T47D (cell line): ENCODE results near the gene REEP3.
"Not testable (repeated sequence)": the region's sequence is repeated elsewhere in the genome, so short reads cannot be mapped to it uniquely, and the experiment has no call there.

ENCODE experiments used
- DNase-seq, 2 experiments: peaks; one replicate each; pipeline versions ENCODE4 v3.0.0 to v3.0.0-alpha.2; 2011 to 2012; ENCODE audit warnings: low read depth in 1 of 2, low spot score in 1 of 2
- JUND ChIP-seq: IDR thresholded peaks from 2 replicates; pipeline ENCODE4 v1.6.1; 2012; ENCODE audit warnings: low read depth
- in situ Hi-C: cut with HindIII; loops from 2 replicates; pipeline ENCODE4 v1.10.0; 2016; ENCODE audit warnings: low sequenced_read_pairs, low pct_unique_long_range_greater_than_20kb

Gene REEP3

GRCh38 chr10:63562857-63563256 lies 41.7 kb downstream of the REEP3 start:
- in situ Hi-C loops: no loop called here
- TF ChIP-seq JUND: no peak
- peak in 1 of 2 experiments; percentile 25 for DNase-seq

GRCh38 chr10:63563623-63564022 lies 42.4 kb downstream of the REEP3 start:
- no peak for TF ChIP-seq JUND
- no peak for DNase-seq
- in situ Hi-C loops: no loop called here

GRCh38 chr10:63564731-63565130 lies 43.5 kb downstream of the REEP3 start:
- in situ Hi-C loops, DNase-seq: not testable (repeated sequence)

GRCh38 chr10:63573068-63573697 lies 52.0 kb downstream of the REEP3 start:
- TF ChIP-seq JUND: no peak
- no peak for DNase-seq
- in situ Hi-C loops: no loop called here

GRCh38 chr10:63574011-63574410 lies 52.8 kb downstream of the REEP3 start:
- no peak for DNase-seq
- in situ Hi-C loops: no loop called here
- no peak for TF ChIP-seq JUND

GRCh38 chr10:63576501-63576900 lies 55.3 kb downstream of the REEP3 start:
- TF ChIP-seq JUND: no peak
- no peak for DNase-seq
- in situ Hi-C loops: no loop called here

GRCh38 chr10:63578501-63578900 lies 57.3 kb downstream of the REEP3 start:
- no peak for TF ChIP-seq JUND
- in situ Hi-C loops: no loop called here
- no peak for DNase-seq

GRCh38 chr10:63579371-63580014 lies 58.3 kb downstream of the REEP3 start:
- no peak for TF ChIP-seq JUND
- in situ Hi-C loops: no loop called here
- no peak for DNase-seq

- no peak for TF ChIP-seq JUND
- no peak for DNase-seq
- in situ Hi-C loops: no loop called here
Observed at GRCh38 chr10:63582690-63583089, 61.5 kb downstream of the REEP3 start.

GRCh38 chr10:63583397-63583796 lies 62.2 kb downstream of the REEP3 start:
- DNase-seq: no peak
- no peak for TF ChIP-seq JUND
- in situ Hi-C loops: no loop called here

GRCh38 chr10:63583909-63584724 lies 62.9 kb downstream of the REEP3 start:
- DNase-seq: no peak
- TF ChIP-seq JUND: no peak
- in situ Hi-C loops: no loop called here

- in situ Hi-C loops: no loop called here
- no peak for TF ChIP-seq JUND
- no peak for DNase-seq
Observed at GRCh38 chr10:63584725-63585035, 63.5 kb downstream of the REEP3 start.

GRCh38 chr10:63585041-63585440 lies 63.8 kb downstream of the REEP3 start:
- no peak for DNase-seq
- TF ChIP-seq JUND: no peak
- in situ Hi-C loops: no loop called here
